ENCODE measurements around the gene ERP27.
A peak's percentile ranks its signal among the peaks of the same experiment; 100 is the strongest.

The ERP27 gene

GRCh38 chr12:14876833-14877232 is 61.5 kb downstream of the ERP27 start:
- no peaks in the 10 kb centered on the region for H3F3A ChIP-seq (ENCODE audit: insufficient read depth, low read length)
- no peak overlapping the region for H2AFZ ChIP-seq (ENCODE audit: low read length)
- H3K4me2 ChIP-seq (ENCODE audit: low read depth, low read length), result no peak overlapping the region
- no peak for DNase-seq
- no peak overlapping the region for H3K4me3 ChIP-seq (ENCODE audit: low read length)
- H3K9me2 ChIP-seq (replicated peaks; ENCODE audit: insufficient read depth, low read length), result no peaks in the 10 kb centered on the region
- no peak overlapping the region for H3K27ac ChIP-seq (ENCODE audit: low read length)
- no peak overlapping the region for H3K9ac ChIP-seq (ENCODE audit: low read length)
- H3K36me3 ChIP-seq (replicated peaks; ENCODE audit: insufficient read depth, low read length), result no peaks in the 10 kb centered on the region
- H3K27me3 ChIP-seq (replicated peaks; ENCODE audit: insufficient read depth, low read length), result no peaks in the 10 kb centered on the region
- no peaks in the 10 kb centered on the region for H4K20me1 ChIP-seq (ENCODE audit: insufficient read depth, low read length)
- peaks cover 10% of the 10 kb centered on the region for H3K4me1 ChIP-seq (ENCODE audit: low read length)
- no peaks in the 10 kb centered on the region for H3K9me3 ChIP-seq (replicated peaks; ENCODE audit: insufficient read depth, low read length)
- TF ChIP-seq EZH2phosphoT487 (IDR thresholded peaks at IDR 0.05; ENCODE audit: low read length) (no peak), EZH2 (optimal IDR thresholded peaks at IDR 0.05; ENCODE audit: low read depth, low read length) (no peak), CTCF (IDR thresholded peaks at IDR 0.05; ENCODE audit: low read length) (no peak)
- no peaks in the 10 kb centered on the region for H3K79me2 ChIP-seq (ENCODE audit: low read length)

GRCh38 chr12:14874882-14875281 is 63.5 kb downstream of the ERP27 start:
- peaks cover 10% of the 10 kb centered on the region for H3K4me1 ChIP-seq (ENCODE audit: low read length)
- no peak overlapping the region for H3K4me3 ChIP-seq (ENCODE audit: low read length)
- no peaks in the 10 kb centered on the region for H3K36me3 ChIP-seq (replicated peaks; ENCODE audit: insufficient read depth, low read length)
- no peak overlapping the region for H3K9ac ChIP-seq (ENCODE audit: low read length)
- H3K4me2 ChIP-seq (ENCODE audit: low read depth, low read length), result no peak overlapping the region
- DNase-seq, result no peak
- H4K20me1 ChIP-seq (ENCODE audit: insufficient read depth, low read length), result no peaks in the 10 kb centered on the region
- H3F3A ChIP-seq (ENCODE audit: insufficient read depth, low read length), result no peaks in the 10 kb centered on the region
- H3K27ac ChIP-seq (ENCODE audit: low read length), result no peak overlapping the region
- no peak overlapping the region for H2AFZ ChIP-seq (ENCODE audit: low read length)
- no peaks in the 10 kb centered on the region for H3K9me3 ChIP-seq (replicated peaks; ENCODE audit: insufficient read depth, low read length)
- no peaks in the 10 kb centered on the region for H3K9me2 ChIP-seq (replicated peaks; ENCODE audit: insufficient read depth, low read length)
- no peaks in the 10 kb centered on the region for H3K27me3 ChIP-seq (replicated peaks; ENCODE audit: insufficient read depth, low read length)
- TF ChIP-seq CTCF (IDR thresholded peaks at IDR 0.05; ENCODE audit: low read length) (no peak), EZH2 (optimal IDR thresholded peaks at IDR 0.05; ENCODE audit: low read depth, low read length) (no peak), EZH2phosphoT487 (IDR thresholded peaks at IDR 0.05; ENCODE audit: low read length) (no peak)
- no peaks in the 10 kb centered on the region for H3K79me2 ChIP-seq (ENCODE audit: low read length)

- Histone ChIP-seq H3K79me2 (ENCODE audit: low read length) (no peaks in the 10 kb centered on the region), H4K20me1 (ENCODE audit: insufficient read depth, low read length) (no peaks in the 10 kb centered on the region), H3F3A (ENCODE audit: insufficient read depth, low read length) (no peaks in the 10 kb centered on the region), H3K36me3 (replicated peaks; ENCODE audit: insufficient read depth, low read length) (no peaks in the 10 kb centered on the region), H3K9me3 (replicated peaks; ENCODE audit: insufficient read depth, low read length) (no peaks in the 10 kb centered on the region), H3K9ac (ENCODE audit: low read length) (no peak overlapping the region), H3K4me3 (ENCODE audit: low read length) (no peak overlapping the region), H3K27ac (ENCODE audit: low read length) (no peak overlapping the region), H2AFZ (ENCODE audit: low read length) (peak overlapping the region; percentile 20; the same call in 1 of the 2 replicates), H3K9me2 (replicated peaks; ENCODE audit: insufficient read depth, low read length) (no peaks in the 10 kb centered on the region), H3K4me2 (ENCODE audit: low read depth, low read length) (peak overlapping the region; percentile 5; the same call in 1 of the 2 replicates), H3K27me3 (replicated peaks; ENCODE audit: insufficient read depth, low read length) (no peaks in the 10 kb centered on the region), H3K4me1 (ENCODE audit: low read length) (peaks cover 10% of the 10 kb centered on the region)
- TF ChIP-seq EZH2 (optimal IDR thresholded peaks at IDR 0.05; ENCODE audit: low read depth, low read length) (no peak), CTCF (IDR thresholded peaks at IDR 0.05; ENCODE audit: low read length) (no peak), EZH2phosphoT487 (IDR thresholded peaks at IDR 0.05; ENCODE audit: low read length) (no peak)
- peak; percentile 27 for DNase-seq
Observed at GRCh38 chr12:14873440-14874185, 64.7 kb downstream of the ERP27 start.

All from MM.1S (cell line).